Measurements from ENCODE around the gene USP53. TPM values are rescaled to one million over a fixed set of nuclear protein-coding genes. Genes with fewer than 3 reads are reported as not detected.
A peak's percentile ranks its signal among the peaks of the same experiment; 100 is the strongest.

Gene USP53
- total RNA-seq, 1 donor from 2014 or later, result 20.4 TPM

DNA sequence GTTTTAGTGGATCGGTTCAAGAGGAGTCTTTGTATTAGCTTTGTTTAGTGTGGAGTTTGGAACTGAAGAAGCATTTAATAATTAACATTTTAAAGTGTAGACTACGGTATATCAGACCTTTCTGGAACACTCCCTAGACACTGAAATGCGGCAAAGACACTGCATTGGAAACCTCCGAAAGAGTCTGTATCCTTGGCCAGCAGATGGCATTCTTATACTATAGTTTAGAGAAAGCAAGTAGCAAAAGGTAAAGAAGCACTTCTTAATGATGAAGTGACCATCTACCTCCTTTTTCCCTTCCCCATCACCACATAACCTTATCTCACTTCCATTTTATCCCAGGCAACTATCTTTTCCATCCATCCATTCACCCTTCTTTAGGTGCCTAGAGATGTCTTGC lies 101.8 kb downstream of the USP53 start:
- POLR2A ChIA-PET, result no interaction called here
- Mint-ChIP-seq H3K36me3 (ENCODE audit: low read depth) (no peaks in the 10 kb centered on the region), H3K4me1 (no peaks in the 10 kb centered on the region), H3K27me3 (peaks cover 8% of the 10 kb centered on the region), H3K4me3 (no peak overlapping the region), H3K27ac (no peak overlapping the region), H3K9me3 (no peaks in the 10 kb centered on the region)
- CTCF ChIA-PET, result interaction anchor here (1.4 kb wide), 1 partner anchor 739 kb away, joined by 4 read pairs; no protein-coding TSS in a partner anchor
- intact Hi-C loops (cut with micrococcal nuclease), result loop anchor here (1.0 to 5.0 kb wide), 6 partner anchors 148 to 1938 kb away; no protein-coding TSS in a partner anchor
- TF ChIP-seq, protein P1, sequence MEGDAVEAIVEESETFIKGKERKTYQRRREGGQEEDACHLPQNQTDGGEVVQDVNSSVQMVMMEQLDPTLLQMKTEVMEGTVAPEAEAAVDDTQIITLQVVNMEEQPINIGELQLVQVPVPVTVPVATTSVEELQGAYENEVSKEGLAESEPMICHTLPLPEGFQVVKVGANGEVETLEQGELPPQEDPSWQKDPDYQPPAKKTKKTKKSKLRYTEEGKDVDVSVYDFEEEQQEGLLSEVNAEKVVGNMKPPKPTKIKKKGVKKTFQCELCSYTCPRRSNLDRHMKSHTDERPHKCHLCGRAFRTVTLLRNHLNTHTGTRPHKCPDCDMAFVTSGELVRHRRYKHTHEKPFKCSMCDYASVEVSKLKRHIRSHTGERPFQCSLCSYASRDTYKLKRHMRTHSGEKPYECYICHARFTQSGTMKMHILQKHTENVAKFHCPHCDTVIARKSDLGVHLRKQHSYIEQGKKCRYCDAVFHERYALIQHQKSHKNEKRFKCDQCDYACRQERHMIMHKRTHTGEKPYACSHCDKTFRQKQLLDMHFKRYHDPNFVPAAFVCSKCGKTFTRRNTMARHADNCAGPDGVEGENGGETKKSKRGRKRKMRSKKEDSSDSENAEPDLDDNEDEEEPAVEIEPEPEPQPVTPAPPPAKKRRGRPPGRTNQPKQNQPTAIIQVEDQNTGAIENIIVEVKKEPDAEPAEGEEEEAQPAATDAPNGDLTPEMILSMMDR (IDR thresholded peaks at IDR 0.05), result no peak
- ATAC-seq (ENCODE audit: low read depth) (peak; percentile 57), DNase-seq (no peak)

GRCh38 chr4:119315036-119315435 lies 102.5 kb downstream of the USP53 start:
- ChIA-PET CTCF (interaction anchor here (0.8 to 1.0 kb wide), 2 partner anchors 312 to 734 kb away, joined by 3 read pairs; no protein-coding TSS in a partner anchor), POLR2A (no interaction called here)
- Mint-ChIP-seq H3K27me3 (peaks cover 8% of the 10 kb centered on the region), H3K9me3 (no peaks in the 10 kb centered on the region), H3K4me1 (no peaks in the 10 kb centered on the region), H3K27ac (no peak overlapping the region), H3K36me3 (ENCODE audit: low read depth) (no peaks in the 10 kb centered on the region), H3K4me3 (no peak overlapping the region)
- TF ChIP-seq, protein P1 (IDR thresholded peaks at IDR 0.05), result no peak
- DNase-seq (no peak), ATAC-seq (ENCODE audit: low read depth) (no peak)
- intact Hi-C loops (cut with micrococcal nuclease), result loop anchor here (2.0 kb wide), 1 partner anchor 472 kb away; no protein-coding TSS in a partner anchor

GRCh38 chr4:119317990-119318389 lies 105.5 kb downstream of the USP53 start:
- Mint-ChIP-seq H3K27me3 (peaks cover 5% of the 10 kb centered on the region), H3K27ac (no peak overlapping the region), H3K4me1 (no peaks in the 10 kb centered on the region), H3K4me3 (no peak overlapping the region), H3K9me3 (no peaks in the 10 kb centered on the region), H3K36me3 (ENCODE audit: low read depth) (no peaks in the 10 kb centered on the region)
- TF ChIP-seq, protein P1 (IDR thresholded peaks at IDR 0.05), result no peak
- intact Hi-C loops (cut with micrococcal nuclease), result no loop called here
- ChIA-PET POLR2A (no interaction called here), CTCF (interaction anchor here (1.6 kb wide), 1 partner anchor 731 kb away, joined by 4 read pairs; no protein-coding TSS in a partner anchor)
- no peak for DNase-seq
- ATAC-seq (ENCODE audit: low read depth), result no peak

GRCh38 chr4:119321921-119322687 lies 109.6 kb downstream of the USP53 start, which contains the start of gene FABP2:
Gene FABP2, minus strand, starts transcription at chr4:119322138. Its CDS starts 36 bp downstream, at chr4:119322102.
- Mint-ChIP-seq H3K36me3 (ENCODE audit: low read depth) (no peaks in the 10 kb centered on the region), H3K9me3 (no peaks in the 10 kb centered on the region), H3K4me1 (no peaks in the 10 kb centered on the region), H3K27ac (no peak within 1 kb of the TSS), H3K27me3 (peaks cover 5% of the 10 kb centered on the region), H3K4me3 (no peak within 1 kb of the TSS)
- CTCF ChIA-PET, result interaction anchor here (1.2 kb wide), 1 partner anchor 307 kb away, joined by 4 read pairs; the partner anchor contains the start of gene PDE5A
- ATAC-seq (ENCODE audit: low read depth) (no peak), DNase-seq (no peak)
- intact Hi-C loops (cut with micrococcal nuclease), result no loop called here
- POLR2A ChIA-PET, result no interaction called here
- TF ChIP-seq, protein P1 (IDR thresholded peaks at IDR 0.05), result no peak

- Mint-ChIP-seq H3K27me3 (peaks cover 9% of the 10 kb centered on the region), H3K4me3 (no peak overlapping the region), H3K4me1 (no peaks in the 10 kb centered on the region), H3K27ac (no peak overlapping the region), H3K36me3 (ENCODE audit: low read depth) (no peaks in the 10 kb centered on the region), H3K9me3 (no peaks in the 10 kb centered on the region)
- ATAC-seq (ENCODE audit: low read depth) (no peak), DNase-seq (no peak)
- CTCF ChIA-PET, result no interaction called here
- intact Hi-C loops (cut with micrococcal nuclease), result no loop called here
- TF ChIP-seq, protein P1 (IDR thresholded peaks at IDR 0.05), result no peak
- POLR2A ChIA-PET, result no interaction called here
Measured at GRCh38 chr4:119328695-119329094, 116.2 kb downstream of the USP53 start.

Measured in activated B cell treated with CpG ODN at 0.5 μM for 24 hours (primary cell).